ENCODE results near the gene EHD4.

Gene EHD4

DNA sequence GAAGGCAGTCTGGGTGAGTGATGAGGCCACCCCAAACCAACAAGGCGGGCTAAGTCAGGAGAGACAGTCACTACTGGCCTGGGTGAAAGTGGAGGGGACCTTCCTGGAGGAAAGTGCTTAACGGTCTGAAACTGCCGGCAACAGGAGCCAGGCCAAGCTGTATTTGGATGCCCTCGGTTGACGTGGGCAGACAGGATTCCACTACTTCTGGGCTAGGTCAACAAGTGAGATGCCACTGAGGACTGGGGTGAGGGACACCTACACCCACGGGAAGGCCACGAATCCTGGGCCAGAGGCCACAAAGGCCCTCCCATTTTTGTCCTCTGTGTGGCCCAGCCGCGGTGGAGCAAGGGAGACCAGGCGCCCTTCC, 90.8 kb downstream of the EHD4 start:
- H3K4me3 ChIP-seq (ENCODE audit: low read depth, low read length), result no peak overlapping the region
- DNase-seq (ENCODE audit: low read depth, low spot score), result no peak
- in situ Hi-C loops (cut with HindIII; ENCODE audit: low sequenced_read_pairs), result no loop called here
- TF ChIP-seq, protein P1, sequence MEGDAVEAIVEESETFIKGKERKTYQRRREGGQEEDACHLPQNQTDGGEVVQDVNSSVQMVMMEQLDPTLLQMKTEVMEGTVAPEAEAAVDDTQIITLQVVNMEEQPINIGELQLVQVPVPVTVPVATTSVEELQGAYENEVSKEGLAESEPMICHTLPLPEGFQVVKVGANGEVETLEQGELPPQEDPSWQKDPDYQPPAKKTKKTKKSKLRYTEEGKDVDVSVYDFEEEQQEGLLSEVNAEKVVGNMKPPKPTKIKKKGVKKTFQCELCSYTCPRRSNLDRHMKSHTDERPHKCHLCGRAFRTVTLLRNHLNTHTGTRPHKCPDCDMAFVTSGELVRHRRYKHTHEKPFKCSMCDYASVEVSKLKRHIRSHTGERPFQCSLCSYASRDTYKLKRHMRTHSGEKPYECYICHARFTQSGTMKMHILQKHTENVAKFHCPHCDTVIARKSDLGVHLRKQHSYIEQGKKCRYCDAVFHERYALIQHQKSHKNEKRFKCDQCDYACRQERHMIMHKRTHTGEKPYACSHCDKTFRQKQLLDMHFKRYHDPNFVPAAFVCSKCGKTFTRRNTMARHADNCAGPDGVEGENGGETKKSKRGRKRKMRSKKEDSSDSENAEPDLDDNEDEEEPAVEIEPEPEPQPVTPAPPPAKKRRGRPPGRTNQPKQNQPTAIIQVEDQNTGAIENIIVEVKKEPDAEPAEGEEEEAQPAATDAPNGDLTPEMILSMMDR (IDR thresholded peaks at IDR 0.05; ENCODE audit: low read depth, low read length), result no peak

DNA sequence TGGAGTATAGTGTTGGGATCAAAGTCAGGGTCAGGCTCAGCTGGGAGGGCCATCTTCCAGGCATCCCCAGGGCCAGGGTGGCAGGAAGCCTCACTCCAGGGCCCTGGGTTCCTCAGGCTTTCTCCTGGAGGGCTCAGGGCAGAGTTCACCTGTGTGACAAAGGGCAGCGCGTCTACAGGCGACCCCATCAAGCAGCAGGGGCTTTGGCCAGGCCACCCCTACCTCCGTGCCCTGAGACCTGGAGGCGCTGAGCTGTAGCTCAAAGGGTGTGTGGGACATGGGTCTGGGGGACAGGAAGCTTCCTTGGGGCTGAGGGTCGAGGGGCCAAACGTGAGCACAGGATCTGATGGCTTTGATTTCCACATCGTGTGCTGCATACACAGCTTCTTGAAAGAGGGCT, 91.3 kb downstream of the EHD4 start:
- no peak overlapping the region for H3K4me3 ChIP-seq (ENCODE audit: low read depth, low read length)
- DNase-seq (ENCODE audit: low read depth, low spot score), result no peak
- TF ChIP-seq, protein P1 (IDR thresholded peaks at IDR 0.05; ENCODE audit: low read depth, low read length), result no peak
- in situ Hi-C loops (cut with HindIII; ENCODE audit: low sequenced_read_pairs), result no loop called here

DNA sequence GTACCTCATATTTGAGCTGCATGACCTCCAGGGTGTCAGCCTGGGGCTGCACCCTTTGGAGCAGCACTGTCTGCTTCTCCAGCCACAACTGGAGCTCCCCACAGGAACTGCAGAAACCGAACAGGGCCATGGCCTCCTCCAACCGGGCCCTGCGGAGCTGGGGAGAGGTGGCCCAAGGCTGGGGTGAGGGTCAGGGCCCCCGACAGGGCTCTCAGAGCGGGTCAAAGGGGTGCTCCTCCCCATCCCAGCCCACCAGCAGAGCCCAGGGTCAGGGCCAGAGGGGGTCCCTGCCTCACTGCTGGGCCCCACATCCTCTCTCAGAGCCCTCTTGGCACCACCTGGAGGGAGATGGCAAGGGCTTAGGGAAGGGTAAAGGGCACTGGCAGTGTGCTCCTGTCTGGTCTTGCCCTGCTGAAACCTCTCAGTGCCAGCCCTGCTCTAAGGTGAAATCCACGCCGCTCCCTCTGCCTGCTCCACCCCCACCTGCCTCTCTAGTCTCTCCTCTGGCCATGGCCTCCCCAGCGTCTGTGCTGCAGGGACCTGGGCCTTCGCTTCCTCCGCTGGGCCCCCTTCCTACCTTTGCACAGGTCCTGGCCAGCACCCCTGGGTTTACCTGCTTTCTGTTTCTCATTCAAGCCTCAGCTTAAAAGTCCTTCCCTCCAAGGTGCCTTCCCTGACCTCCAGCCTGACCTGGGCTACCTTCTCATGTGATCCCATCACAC, 92.0 kb downstream of the EHD4 start:
- DNase-seq (ENCODE audit: low read depth, low spot score), result no peak
- TF ChIP-seq, protein P1 (IDR thresholded peaks at IDR 0.05; ENCODE audit: low read depth, low read length), result no peak
- no peak overlapping the region for H3K4me3 ChIP-seq (ENCODE audit: low read depth, low read length)
- in situ Hi-C loops (cut with HindIII; ENCODE audit: low sequenced_read_pairs), result no loop called here

DNA sequence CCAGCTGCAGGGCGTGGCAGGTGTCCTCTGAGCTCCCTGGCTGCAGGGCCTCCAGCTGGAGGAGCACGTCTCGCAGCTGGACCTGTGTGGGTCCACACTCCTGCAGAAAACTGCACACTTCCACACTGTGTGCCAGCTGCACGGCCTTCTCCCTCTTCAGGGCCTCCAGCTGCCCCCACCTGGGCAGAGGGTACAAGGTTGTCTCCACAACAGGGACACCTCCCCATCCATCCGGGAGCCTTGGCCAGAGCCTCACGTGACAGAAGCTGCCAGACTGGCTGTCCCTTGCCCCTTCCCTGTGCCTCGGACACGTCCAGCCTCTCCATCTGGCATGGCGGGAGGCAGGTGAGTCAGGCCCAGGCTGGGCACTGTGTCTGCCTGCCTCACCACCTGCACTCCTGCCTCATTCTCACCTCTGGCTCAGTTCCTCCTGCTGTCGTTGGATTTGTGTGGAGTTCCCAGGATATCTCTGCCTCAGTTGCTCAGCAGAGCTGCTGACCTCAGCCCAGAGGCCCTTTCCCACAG, 93.0 kb downstream of the EHD4 start:
- no peak overlapping the region for H3K4me3 ChIP-seq (ENCODE audit: low read depth, low read length)
- in situ Hi-C loops (cut with HindIII; ENCODE audit: low sequenced_read_pairs), result no loop called here
- TF ChIP-seq, protein P1 (IDR thresholded peaks at IDR 0.05; ENCODE audit: low read depth, low read length), result no peak
- DNase-seq (ENCODE audit: low read depth, low spot score), result no peak

DNA sequence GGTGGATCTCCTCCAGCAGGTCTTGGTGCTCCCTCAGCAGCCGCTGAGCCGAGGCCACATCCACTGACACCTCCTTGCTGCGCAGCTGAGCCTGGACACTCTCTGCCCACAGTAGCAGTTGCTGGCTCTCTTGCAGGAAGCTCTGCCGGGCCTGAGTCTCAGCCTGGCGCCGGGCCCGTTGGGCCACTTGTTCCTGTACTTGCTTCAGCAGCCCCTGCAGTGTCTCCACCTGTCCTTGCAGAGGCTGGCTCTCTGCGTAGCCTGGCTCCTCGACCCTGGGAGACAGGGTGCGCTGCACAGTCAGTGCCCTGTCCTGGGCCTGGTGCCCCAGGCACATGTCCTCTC, 94.0 kb downstream of the EHD4 start:
- no peak overlapping the region for H3K4me3 ChIP-seq (ENCODE audit: low read depth, low read length)
- TF ChIP-seq, protein P1 (IDR thresholded peaks at IDR 0.05; ENCODE audit: low read depth, low read length), result no peak
- in situ Hi-C loops (cut with HindIII; ENCODE audit: low sequenced_read_pairs), result no loop called here
- DNase-seq (ENCODE audit: low read depth, low spot score), result no peak

DNA sequence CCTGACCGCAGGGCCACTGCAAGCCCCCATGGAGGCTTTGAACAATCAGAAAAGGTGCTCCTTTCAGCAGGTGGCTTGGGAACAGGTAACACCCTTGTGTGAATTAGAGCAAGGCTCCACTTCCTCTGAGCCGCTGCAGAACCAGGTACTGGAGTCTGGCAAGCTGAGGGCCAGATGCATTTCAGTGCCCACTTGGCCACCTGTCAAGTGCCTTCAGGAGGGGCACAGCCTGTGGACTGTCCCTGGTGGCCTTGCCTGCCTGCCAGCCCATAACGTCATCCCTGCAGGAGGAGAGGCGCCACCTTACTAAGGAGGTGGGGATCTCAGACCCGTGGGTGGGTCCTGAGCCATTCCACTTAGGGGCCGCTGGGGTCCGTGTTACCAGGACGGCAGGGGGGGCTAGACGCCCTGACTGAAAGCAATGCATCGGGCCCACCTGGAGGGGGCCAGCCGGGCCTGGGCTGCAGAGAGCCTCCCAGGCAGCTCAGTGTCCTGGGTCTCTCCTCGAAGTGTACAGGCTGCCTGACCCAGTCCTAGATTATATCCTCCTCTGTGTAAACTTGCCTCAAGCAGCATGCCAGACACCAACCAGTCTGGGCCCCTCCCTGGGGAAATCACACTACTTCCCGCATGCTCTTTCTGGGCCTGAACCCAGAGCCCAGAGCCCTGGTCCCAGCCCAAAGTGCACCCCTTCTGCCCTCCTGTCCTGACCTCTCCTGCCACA, 94.6 kb downstream of the EHD4 start:
- TF ChIP-seq, protein P1 (IDR thresholded peaks at IDR 0.05; ENCODE audit: low read depth, low read length), result no peak
- no peak for DNase-seq (ENCODE audit: low read depth, low spot score)
- H3K4me3 ChIP-seq (ENCODE audit: low read depth, low read length), result no peak overlapping the region
- in situ Hi-C loops (cut with HindIII; ENCODE audit: low sequenced_read_pairs), result no loop called here
